ES-I3 (cell line): ENCODE data around the gene ZNF639.
"Not testable (repeated sequence)": the region's sequence is repeated elsewhere in the genome, so short reads cannot be mapped to it uniquely, and the experiment has no call there.

ENCODE experiments used
- H3K36me3 ChIP-seq: 2 replicates; pipeline ENCODE4 v1.6.1; 2013; ENCODE audit warnings: mild to moderate bottlenecking, low read length, control low read depth, moderate library complexity; ENCODE audit not compliant: insufficient read depth
- H3K4me1 ChIP-seq: 2 replicates; pipeline ENCODE4 v1.6.1; 2013; ENCODE audit warnings: mild to moderate bottlenecking, control low read depth, low read length; ENCODE audit not compliant: insufficient read depth
- H3K9ac ChIP-seq: 2 replicates; pipeline ENCODE4 v1.6.1; 2013; ENCODE audit warnings: low read depth, mild to moderate bottlenecking, low read length, moderate library complexity
- H3K9me3 ChIP-seq: 2 replicates; pipeline ENCODE4 v1.6.1; 2013; ENCODE audit warnings: mild to moderate bottlenecking, low read length, moderate library complexity; ENCODE audit not compliant: control insufficient read depth, insufficient read depth

ZNF639 gene

GRCh38 chr3:179299316-179299715 is 23.5 kb upstream of the ZNF639 start:
- no peaks in the 10 kb centered on the region for H3K36me3 ChIP-seq
- no peak overlapping the region for H3K9ac ChIP-seq
- peaks cover 10% of the 10 kb centered on the region; the same call in 1 of the 2 replicates for H3K4me1 ChIP-seq
- no peaks in the 10 kb centered on the region for H3K9me3 ChIP-seq

GRCh38 chr3:179299999-179300613 is 22.7 kb upstream of the ZNF639 start:
- Histone ChIP-seq H3K9me3 (no peaks in the 10 kb centered on the region), H3K9ac (no peak overlapping the region), H3K4me1 (peaks cover 6% of the 10 kb centered on the region; the same call in 1 of the 2 replicates), H3K36me3 (no peaks in the 10 kb centered on the region)

- no peaks in the 10 kb centered on the region for H3K36me3 ChIP-seq
- no peaks in the 10 kb centered on the region for H3K4me1 ChIP-seq
Observed at GRCh38 chr3:179301645-179302044, 21.2 kb upstream of the ZNF639 start.

GRCh38 chr3:179302111-179302510 is 20.7 kb upstream of the ZNF639 start:
- H3K4me1 ChIP-seq = no peaks in the 10 kb centered on the region
- no peak overlapping the region for H3K9ac ChIP-seq
- no peaks in the 10 kb centered on the region for H3K36me3 ChIP-seq
- H3K9me3 ChIP-seq = no peaks in the 10 kb centered on the region

More at GRCh38 chr3:179301645-179302044, 21.2 kb upstream of the ZNF639 start:
- H3K9ac ChIP-seq = no peak overlapping the region
- H3K9me3 ChIP-seq = no peaks in the 10 kb centered on the region

DNA sequence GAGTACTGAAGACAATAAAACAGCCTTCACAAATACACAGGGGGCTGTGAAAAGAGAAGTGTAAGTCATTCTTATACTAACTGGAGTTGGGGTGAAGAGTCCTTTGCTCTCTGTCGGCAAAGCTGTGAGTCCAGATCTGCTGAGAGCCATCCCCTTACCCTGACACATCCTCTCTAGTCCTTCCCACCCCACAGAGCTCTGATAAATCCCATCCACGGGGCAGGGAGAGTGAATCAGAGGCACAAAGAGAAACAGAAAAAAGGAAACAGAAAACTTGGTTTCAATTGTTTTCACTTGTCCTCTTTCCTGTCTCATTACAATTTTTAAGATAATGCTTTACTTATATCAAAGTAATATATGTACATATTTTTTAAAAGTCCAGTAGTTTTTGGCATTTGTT is 18.2 kb upstream of the ZNF639 start:
- no peak overlapping the region for H3K9ac ChIP-seq
- H3K9me3 ChIP-seq = no peaks in the 10 kb centered on the region
- no peaks in the 10 kb centered on the region for H3K4me1 ChIP-seq
- H3K36me3 ChIP-seq = no peaks in the 10 kb centered on the region

- H3K9me3 ChIP-seq, H3K36me3 ChIP-seq, H3K4me1 ChIP-seq, H3K9ac ChIP-seq: not testable (repeated sequence)
Observed at GRCh38 chr3:179307362-179307761, 15.5 kb upstream of the ZNF639 start.

DNA sequence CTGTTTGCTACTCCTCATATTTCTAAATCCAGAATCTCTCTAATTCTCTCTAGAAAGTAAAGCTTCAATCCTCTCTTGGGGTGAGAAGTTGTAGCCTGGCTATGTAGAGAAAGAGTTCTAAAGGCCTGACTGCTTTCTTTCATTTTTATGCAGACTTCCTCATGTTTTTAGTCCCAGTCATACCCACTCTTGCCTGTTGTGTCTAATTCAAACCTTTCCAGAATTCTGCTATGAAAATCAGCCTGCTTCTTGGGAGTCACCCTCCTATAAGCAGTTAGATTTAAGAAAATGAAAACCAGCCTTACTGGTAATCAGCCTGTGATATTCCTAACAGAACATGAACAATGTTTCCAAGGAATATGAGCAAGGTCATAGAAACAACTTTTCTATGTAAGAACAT is 14.8 kb upstream of the ZNF639 start:
- no peak overlapping the region for H3K9ac ChIP-seq
- H3K36me3 ChIP-seq = no peaks in the 10 kb centered on the region
- H3K4me1 ChIP-seq = no peaks in the 10 kb centered on the region
- no peaks in the 10 kb centered on the region for H3K9me3 ChIP-seq

- Histone ChIP-seq H3K36me3 (no peaks in the 10 kb centered on the region), H3K4me1 (no peaks in the 10 kb centered on the region), H3K9me3 (no peaks in the 10 kb centered on the region), H3K9ac (no peak overlapping the region)
Observed at GRCh38 chr3:179309225-179310078, 13.4 kb upstream of the ZNF639 start.

DNA sequence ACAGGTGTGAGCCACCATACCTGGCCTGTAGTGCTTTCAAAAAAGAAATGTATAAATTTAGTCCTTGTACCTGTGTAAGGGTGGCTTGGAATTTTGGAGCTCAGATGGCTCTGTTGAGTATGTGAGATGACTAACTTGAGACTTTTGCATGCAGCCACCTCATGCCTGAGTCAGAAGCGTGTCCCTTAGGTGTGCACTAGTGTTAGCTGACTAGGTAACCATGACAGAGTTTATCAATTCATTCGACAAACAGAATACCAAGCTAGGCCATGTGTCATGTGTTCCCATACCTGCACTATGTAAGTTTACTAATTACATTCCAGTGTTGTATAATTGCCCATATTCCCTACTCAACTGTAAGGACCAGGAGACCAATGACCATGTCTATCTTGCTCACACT is 4.0 kb upstream of the ZNF639 start:
- no peaks in the 10 kb centered on the region for H3K4me1 ChIP-seq
- no peak overlapping the region for H3K9ac ChIP-seq
- no peaks in the 10 kb centered on the region for H3K36me3 ChIP-seq
- no peaks in the 10 kb centered on the region for H3K9me3 ChIP-seq

DNA sequence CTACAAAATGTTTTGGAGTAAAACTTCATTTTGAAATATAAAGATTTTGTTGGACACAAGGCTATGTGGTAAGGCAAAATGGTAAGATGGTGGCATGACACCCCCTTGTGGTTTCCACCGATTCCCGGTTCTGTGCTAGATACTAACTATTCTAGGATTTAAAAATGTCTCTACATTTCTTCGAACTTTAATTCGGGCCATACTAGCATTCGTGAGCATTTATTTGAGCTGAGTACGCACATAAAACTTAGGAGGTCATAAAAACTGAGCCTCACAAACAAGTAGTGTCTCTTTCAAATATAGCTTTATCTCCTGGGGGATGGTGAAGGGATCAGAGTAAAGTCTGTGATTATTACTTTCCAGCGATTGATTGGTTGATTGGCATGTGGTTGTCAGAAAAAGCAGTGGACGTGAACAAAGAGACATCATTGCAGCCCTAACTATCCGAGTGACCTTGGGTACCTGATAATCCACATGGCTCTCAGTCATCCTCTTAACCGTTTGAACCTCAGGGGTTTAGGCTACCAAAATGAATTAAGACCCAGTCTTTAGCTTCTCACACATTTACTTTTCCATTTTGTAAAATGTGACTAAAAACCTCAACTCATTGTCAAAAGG is 1.1 kb upstream of the ZNF639 start:
- Histone ChIP-seq H3K36me3 (no peaks in the 10 kb centered on the region), H3K4me1 (no peaks in the 10 kb centered on the region), H3K9ac (peak overlapping the region; percentile 80), H3K9me3 (no peaks in the 10 kb centered on the region)

GRCh38 chr3:179323197-179324110 is 623 bp downstream of the ZNF639 start:
- no peaks in the 10 kb centered on the region for H3K36me3 ChIP-seq
- H3K4me1 ChIP-seq = no peaks in the 10 kb centered on the region
- no peaks in the 10 kb centered on the region for H3K9me3 ChIP-seq
- H3K9ac ChIP-seq = peak overlapping the region; percentile 80

DNA sequence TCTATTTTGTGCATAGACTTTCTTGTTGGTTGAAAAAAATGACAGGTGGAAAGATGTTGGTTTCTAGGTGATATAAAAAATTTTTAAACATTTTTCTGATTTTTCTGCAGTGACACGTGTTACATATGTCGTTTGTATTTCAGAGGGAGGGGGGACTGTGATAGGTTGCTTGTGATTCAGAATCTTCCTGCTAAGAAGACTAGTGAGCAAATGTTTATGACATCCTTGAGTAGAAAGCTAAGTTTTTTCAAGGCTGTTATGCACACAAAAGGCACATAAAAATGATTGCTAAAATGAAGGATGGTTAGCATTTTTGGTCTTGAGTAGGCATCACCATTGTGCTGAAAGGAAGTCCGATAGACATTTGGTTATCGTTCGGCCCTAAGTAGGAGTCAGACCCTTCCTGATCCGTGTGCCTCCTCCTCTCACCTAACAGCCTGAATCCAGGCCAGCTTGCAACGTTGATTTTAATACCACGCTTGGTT is 1.5 kb downstream of the ZNF639 start:
- no peaks in the 10 kb centered on the region for H3K36me3 ChIP-seq
- no peaks in the 10 kb centered on the region for H3K9me3 ChIP-seq
- peak overlapping the region; percentile 80 for H3K9ac ChIP-seq
- no peaks in the 10 kb centered on the region for H3K4me1 ChIP-seq

DNA sequence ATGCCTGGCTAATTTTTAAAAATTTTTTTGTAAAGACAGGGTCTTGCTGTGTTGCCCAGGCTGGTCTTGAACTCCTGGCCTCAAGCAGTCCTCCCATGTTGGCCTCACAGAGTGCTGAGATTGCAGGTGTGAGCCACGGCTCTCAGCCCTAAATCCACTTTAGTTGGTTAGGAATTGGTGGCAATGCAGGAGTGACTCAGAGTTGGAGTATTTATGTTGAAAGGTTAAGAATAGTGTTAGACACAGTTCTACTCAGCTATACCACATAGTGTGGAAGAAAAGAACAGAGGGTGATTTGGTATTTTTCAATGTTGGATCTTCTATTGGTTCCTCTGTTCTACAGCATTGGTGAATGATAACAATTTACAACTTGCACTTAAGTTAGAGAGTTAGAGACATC is 7.6 kb downstream of the ZNF639 start:
- no peak overlapping the region for H3K9ac ChIP-seq
- H3K9me3 ChIP-seq = no peaks in the 10 kb centered on the region
- peaks cover 22% of the 10 kb centered on the region for H3K36me3 ChIP-seq
- H3K4me1 ChIP-seq = no peaks in the 10 kb centered on the region

DNA sequence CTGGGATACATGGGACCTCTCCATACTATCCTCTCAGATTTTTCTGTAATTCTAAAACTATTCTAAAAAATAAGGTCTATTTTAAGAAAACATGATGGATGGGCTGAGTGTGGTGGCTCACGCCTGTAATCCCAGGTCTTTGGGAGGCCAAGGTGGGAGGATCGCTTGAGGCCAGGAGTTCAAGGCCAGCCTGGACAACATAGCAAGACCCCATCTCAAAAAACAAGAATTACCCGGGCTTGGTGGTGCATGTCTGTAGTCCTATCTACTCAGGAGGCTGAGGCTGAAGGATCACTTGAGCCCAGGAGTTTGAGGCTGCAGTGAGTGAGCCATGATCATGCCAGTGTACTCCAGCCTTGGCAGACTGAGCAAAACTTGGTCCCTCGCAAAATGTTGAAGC is 9.4 kb downstream of the ZNF639 start:
- Histone ChIP-seq H3K9ac (no peak overlapping the region), H3K4me1 (no peaks in the 10 kb centered on the region), H3K36me3 (peaks cover 22% of the 10 kb centered on the region), H3K9me3 (no peaks in the 10 kb centered on the region)
